HG03521 (cell line): ENCODE data around the gene ZNF681.
A peak's percentile ranks its signal among the peaks of the same experiment; 100 is the strongest.
"Not testable (repeated sequence)": the region's sequence is repeated elsewhere in the genome, so short reads cannot be mapped to it uniquely, and the experiment has no call there.

Experiments
- ATAC-seq: cut with Tn5 transposase; IDR thresholded peaks from one replicate; pipeline ENCODE4 v1.9.1; 2021; ENCODE audit warnings: mild to moderate bottlenecking, moderate library complexity; ENCODE audit not compliant: unreplicated experiment

ZNF681 gene

DNA sequence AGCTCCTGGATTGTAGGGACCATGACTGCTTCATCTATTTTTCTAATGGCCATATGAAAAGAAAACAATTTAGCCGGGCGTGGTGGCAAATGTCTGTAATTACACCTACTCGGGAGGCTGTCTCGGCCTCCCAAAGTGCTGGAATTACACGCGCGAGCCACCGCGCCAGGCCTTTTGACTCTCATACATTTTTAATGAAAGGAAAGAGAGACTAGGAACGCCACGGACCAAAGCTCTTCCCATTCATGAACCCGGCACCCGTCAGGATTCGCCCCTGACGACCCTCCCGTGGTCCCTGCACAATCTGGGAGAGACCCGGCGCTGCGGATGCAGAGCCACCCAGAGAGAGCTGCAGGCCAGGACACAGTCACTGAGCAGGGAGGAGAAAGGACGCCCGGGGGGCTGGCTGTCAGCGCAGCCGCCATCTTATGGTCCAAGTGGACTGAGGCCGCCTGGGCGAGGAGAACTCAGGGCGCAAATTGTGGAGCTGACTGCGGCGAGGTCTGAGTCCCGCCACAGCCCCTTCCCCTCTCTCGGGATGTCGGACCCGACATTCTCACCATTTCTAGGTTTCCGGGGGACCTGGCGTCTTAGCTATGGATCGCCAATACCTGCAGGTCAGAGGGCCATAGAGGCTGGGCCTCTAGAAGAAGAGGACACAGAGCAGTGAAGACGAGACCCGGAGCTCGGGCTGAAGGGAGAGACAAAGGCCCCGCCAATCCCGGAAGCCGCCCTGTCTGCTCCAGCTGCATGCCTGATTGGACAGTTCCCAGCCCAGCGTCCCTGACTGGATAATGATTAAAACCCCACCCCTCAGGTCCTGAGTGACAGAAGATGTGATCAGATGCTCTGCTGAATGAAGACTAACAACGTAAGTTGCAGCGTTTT is at the start of gene ZNF681:
Gene ZNF681 (minus strand): TSS at position 705 of the 888 bp plus-strand sequence. CDS start 142 bp downstream, at position 563.
- ATAC-seq, result peak; percentile 72

DNA sequence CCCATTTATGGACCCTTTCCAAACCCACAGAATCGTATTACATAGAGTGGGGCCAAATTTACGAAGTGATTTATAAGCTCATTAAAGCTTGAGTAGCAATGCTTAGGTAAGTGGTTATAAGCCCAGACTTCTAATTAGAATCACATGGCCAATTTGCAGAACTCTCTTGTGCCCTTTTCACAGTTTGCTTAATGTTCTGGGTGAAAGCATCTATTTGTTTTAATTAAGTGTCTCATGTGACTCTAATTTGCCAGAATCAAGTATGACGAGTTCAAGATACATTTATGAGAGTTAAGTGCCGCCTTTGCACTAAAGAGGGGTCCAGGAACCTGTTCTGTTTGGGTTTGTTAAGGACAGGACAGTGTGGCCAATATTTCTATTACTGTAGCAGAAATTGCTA is 46.0 kb upstream of the ZNF681 start:
- ATAC-seq, result no peak

DNA sequence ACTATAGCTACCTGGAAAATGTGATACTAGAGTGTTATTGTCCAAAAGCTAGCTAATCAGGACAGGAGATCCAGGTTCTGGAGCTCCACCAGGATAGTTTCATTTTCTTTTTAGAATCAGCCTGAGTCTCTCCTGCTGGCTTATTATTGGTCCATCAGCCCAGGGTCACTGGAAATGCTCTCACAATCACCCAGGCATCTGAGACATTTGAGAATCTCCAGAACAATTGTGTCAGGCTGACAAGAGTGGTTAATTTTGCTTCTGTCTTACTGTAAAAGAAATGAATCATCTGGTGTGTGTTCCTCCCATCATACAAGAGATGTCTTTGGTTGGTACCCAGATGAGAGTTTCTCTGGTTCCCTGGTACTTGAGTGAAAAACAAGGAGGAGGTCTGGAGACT is 43.6 kb upstream of the ZNF681 start:
- ATAC-seq, result no peak

DNA sequence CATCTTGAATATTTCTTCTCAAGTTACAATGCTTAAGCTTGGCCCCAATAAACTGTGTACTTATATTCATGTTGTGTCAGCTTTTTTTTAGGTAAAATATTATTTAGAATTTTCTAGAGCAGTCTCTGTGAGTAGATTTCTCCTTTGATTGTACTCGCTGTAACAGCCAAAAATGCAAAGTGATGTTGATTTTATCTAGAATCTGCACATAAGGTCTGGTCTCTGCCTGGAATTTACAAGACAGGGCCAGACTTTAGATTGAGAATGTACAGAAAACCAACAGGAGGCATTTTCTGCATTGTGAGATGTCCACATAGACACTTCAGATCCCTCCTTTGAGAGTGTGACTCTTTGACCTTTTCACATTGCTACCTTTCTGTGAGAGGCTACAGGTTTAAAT is 43.1 kb upstream of the ZNF681 start:
- ATAC-seq, result no peak

DNA sequence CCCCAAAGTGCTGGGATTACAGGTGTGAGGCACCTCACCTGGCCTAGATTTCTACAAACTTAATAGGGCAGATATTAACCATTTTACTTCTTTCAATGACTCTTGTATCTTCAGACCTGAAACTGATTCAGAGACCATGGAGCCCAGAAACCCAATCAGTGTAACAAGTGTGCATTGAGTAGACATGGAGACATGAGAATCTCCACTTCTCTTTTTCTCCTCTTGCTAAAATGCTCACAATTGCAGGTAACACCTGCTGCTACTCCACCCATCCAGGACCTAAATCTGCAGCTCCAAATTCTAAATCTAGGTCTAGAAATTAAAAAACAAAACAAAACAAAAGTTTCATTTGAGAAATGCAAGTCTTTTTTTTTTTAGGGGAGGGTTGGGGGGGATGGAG is 42.2 kb upstream of the ZNF681 start:
- ATAC-seq, result no peak

DNA sequence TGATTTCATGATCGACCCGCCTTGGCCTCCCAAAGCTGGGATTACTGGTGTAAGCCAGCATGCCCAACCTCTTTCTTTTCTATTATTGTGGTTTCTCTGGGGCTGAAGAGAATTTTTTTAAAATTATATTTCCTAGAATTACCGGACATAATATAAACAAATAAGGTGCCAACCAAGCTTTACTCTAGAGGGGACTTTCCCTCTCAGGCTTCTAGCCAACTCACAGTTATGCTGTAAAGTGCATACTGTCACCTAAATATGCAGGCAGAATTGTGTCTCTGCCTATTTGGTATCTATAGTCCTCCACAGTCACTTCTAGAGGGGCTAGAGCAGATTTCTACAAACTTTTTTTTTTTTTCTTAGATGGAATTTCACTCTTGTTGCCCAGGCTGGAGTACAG is 41.6 kb upstream of the ZNF681 start:
- ATAC-seq, result no peak

DNA sequence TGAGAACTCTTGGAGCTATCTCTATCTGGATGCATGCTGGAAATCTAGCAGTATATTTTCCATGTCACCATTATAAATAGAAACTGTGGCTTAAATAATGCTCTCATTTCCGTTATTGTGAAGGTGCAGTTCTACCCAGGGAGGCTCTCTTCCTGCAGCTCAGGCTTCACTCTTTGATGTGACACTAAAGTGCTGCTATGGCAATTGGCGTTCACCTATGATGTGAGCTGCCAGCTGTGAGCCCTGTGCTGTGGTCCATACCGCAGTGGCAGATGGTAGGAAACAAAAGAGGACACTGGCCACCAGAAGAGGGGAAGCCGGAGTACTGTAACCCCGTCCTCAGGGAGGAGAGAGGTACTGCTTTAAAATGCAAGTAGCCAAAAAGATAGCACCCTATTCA is 40.6 kb upstream of the ZNF681 start:
- ATAC-seq, result no peak

DNA sequence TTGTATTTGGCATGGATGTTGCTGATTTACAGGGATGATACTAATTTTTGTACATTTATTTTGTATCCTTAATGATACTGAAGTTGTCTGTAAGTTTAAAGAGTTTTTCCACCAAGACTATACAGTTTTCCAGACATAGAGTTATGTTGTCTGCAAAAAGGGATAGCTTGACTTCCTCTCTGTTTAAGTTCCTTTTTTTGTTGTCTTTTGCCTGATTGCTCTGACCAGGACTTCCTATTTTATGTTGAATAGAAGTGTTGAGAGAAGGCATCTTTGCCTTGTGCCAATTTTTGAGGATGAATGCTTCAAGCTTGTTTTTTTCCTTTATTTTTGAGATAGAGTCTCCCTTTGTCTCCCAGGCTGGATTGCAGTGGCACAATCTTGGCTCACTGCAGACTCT is 36.8 kb upstream of the ZNF681 start:
- no peak for ATAC-seq

DNA sequence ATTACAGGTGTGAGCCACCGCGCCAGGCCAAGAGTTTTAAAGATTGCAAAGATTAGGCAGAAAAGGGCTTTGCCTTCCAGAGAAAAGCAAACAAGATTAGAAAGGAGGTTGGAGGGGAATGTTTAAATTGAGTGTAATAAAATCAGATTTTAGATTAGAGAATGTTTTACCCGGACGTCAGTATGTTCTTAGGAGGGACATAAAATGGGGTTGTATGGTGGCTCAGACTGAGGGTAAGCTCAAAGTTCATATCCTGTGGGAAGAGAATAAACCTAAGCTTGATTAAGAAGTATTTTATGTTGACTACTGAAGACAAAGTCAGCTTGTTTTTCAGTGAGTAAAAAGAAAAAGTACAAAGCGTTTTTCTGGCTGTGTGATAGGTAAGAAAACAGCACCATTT is 34.1 kb upstream of the ZNF681 start:
- no peak for ATAC-seq

DNA sequence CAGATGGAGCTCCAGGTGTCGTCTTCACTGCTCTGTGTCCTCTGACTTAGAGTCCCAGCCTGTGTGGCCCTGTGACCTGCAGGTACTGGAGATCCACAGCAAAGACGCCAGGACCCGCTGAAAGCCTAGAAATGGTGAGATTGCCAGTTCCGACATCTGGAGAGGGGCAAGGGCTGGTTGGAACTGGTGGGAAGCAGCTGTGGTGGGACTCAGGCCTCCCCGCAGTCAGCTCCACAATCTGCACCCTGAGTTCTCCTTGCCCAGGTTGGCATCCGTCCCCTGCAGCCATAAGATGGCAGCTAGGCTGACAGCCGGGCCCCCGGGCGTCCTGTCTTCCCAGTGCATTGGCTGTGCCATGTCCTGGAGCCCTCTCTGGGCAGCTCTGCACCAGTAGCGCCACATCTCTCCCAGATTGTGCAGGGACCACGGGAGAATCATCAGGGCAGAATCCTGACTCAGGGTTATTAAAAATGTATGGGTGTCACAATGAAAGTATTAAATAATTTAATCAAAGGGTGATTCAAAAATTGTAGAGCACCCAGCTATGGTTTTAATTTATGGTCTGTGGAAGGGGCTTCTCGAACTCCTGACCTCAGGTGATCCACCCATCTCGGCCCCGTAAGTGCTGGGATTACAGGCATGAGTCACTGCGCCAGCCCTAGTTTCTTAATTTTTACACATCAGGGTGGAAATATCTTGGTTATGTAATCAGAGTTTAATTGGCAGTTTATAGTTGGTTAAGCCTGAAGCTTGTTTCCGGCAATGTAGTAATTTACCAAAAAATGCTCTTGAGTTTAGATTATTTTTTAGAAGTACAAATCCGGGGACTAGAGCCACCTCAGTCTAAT is 32.2 kb upstream of the ZNF681 start:
- ATAC-seq, result no peak

DNA sequence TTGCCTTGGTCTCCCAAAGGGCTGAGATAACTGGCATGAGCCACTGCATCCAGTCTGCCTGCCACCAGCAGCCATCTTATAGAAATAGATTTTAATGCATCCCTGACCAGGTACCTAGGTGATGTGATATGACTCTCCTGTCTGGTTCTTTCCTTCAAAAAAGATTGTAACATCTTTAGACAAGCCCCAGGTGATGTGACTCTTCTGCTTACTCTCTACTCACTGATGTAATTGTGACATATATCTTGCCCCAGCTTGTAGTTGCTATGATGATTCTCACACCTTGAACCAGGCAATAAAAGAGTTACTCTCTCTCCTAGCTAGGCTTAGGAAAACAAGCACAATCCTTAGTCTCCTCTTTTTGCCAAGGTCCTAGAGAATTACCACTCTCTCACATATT is 30.6 kb upstream of the ZNF681 start:
- no peak for ATAC-seq

DNA sequence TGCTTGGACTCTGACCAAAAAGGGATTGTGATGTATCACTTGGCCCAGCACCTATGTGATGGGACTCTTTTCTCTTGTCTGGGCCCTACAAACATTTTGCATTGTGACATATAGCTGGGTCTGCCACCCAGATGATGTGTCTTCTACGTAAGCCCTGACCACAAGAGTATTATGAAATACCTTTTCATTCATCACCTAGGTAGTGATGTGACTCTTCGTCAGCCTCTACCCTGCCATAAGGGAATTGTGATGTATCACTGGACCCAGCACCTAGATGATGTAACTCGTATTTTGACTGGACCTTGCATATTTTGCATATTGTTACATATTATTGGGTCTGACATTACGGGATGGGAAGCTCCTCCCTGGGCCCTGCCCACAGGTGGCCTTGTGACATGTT is 29.7 kb upstream of the ZNF681 start:
- no peak for ATAC-seq

DNA sequence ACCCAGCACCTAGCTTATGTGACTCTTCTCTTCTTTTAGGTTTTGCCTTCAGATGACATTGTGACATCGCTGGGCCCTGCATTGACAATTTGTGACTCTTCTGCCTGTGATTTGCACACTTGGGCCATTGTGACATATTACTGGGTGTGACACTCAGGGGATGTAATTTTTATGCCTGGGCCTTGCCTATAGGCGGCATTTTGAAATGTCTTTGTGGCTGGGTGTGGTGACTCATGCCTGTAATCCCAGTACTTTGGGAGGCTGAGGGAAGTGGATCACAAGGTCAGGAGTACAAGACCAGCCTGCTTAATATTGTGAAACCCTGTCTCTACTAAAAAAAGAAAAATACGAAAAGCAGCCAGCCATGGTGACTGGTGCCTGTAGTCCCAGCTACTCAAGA is 28.4 kb upstream of the ZNF681 start:
- ATAC-seq, result no peak

DNA sequence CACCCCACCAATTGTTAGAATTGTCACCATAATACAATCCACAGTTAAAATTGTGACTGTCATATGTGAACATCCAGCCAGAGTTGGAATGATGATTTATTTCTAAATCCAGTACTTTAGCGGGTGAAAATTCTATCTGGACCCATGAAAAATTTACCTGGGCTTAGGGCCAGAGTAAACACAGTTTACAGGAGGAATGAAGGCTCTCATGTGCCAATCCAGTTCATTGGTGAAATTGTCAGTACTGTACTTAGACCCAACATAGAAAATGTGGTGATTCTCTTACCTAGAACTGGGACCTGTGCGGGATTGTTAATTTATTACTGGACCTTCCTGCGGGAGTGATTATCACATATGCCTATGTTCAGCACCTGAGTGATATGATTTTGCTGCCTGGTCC is 27.3 kb upstream of the ZNF681 start:
- no peak for ATAC-seq

DNA sequence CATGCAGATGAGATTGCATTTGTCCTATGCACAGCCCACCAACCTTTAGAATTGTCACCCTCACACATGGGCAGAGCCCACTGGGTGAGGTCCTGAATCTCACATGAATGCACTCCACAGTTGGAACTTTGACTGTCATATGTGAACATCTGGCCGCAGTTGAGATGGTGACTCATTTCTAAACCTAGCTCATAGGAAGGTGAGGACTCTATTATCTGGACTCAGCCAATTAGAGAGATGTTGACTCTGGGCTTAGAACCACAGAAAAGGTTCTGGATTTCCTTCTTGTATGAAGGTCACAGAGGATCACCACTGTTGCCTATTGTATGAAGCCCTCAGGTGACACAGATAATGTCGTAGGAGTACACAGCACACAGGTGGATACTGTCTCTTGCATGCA is 25.6 kb upstream of the ZNF681 start:
- no peak for ATAC-seq

DNA sequence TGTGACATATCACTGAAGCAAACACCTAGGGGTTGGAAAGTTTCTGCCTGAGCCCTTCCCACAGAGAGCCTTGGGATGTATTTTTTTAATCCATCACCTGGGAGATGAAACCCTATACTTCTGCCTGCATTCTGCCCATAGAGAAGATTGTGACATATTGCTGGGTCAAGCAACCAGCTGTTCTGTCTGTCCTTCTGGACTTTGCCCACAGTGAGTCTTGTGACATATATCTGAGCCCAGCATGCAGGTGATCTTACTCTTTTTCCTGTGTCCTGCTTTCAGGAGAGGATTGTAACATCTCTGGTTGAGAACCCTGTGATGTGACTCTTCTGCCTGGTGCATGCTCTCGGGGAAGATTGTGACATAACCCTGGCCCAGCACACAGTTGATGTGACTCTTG is 24.9 kb upstream of the ZNF681 start:
- no peak for ATAC-seq

DNA sequence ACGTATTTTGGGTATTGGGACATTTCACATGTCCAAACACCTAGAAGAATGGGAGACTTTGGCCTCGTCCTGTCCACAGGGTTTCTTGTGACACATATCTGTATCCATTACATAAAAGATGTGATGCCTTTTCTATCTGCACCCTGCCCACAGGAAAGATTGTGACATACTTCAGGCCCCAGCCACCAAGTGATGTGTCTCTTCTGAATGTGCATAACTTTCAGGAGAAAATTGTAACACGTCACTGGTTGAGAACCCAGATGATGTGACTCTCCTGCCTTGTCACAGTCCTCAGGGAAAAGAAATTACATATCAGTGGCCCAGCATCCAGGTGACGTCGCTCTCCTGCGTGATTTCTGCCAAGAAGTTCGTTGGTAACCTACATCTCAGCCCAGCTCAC is 21.0 kb upstream of the ZNF681 start:
- ATAC-seq, result no peak

DNA sequence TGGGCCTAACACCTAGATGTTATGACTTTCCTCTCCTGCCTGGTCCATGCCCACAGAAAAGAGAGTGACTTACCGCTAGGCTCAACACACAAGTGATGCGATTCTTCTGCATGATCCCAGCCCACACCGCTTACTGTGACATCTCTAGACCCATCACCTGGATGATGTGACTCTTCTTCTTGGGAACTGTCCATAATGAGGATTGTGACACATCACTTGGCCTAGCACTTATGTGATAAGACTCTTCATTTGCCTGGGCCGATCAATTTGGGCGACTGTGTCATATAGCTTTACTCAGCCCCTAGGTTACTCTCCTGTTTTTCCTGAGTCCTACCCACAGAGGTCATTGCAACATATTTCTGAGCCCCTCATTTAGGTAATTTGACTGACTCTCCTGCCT is 19.9 kb upstream of the ZNF681 start:
- ATAC-seq, result no peak

DNA sequence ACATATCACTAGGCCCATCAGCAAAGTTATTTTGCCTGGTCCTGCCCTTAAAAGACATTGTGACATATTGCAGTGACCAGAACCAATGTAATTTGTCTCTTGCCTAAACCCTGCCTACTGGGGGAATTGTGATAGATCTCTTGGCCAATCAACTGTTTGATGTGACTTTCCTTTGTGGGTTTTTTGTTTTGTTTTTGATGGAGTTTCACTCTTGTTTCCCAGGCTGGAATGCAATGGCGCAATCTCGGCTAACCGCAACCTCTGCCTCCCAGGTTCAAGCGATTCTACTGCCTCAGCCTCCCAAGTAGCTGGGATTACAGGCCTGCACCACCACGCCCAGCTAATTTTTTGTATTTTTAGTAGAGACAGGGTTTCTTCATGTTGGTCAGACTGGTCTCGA is 19.3 kb upstream of the ZNF681 start:
- not testable (repeated sequence) for ATAC-seq

DNA sequence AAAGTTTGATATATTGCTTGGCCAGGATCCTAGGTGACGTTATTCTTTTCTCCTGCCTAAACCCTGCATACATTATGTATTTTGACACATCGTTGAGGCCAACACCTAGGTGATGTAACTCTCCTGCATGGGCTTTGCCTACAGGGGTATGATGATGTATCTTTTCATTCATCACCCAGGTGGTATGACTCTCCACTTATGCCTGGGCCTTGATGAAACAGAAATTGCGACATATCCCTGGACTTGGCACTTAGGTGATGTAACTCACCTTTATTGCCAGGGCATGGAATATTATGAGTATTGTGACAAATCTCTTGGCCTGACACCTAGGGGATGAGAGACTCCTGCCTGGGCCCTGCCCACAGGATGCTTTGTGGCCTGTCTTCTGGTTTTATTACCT is 18.5 kb upstream of the ZNF681 start:
- ATAC-seq, result no peak

DNA sequence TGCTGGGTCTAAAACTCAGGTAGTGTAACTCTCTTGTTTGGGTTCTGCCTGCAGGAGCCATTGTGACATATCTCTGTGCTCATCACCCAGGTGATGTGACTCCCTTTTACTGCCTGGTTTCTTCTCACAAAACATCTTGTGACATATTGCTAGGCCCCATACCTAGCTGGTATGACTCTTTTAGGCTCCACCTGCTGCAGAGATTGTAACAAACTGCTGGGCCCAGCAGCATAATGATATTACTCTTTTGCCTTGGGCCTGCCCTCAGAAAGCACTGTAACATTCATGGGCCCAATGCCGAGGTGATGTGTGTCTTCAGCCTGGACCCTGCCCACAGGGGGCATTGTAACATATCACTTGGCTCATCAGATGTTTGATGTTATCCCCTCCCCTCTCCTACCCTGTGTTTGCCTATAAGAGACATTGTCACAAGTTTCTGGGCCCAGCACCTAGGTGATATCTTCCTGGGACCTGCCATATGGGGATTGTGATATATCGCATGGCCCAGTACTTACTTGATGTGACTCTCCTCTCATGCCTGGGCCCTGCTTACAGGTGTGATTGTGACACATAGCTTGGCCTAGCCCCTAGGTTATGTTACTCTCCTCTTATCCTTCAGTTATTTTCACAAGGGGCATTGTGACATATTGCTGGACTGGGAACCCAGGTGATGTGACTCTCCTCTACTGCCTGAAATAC is 18.0 kb upstream of the ZNF681 start:
- no peak for ATAC-seq
